HG03135 (cell line): Measurements from ENCODE around the gene WDR27.

Experiments used
- ATAC-seq: cut with Tn5 transposase; IDR thresholded peaks from one replicate; pipeline ENCODE4 v1.9.1; 2021; ENCODE audit warnings: mild to moderate bottlenecking, moderate library complexity; ENCODE audit not compliant: unreplicated experiment

The WDR27 gene

DNA sequence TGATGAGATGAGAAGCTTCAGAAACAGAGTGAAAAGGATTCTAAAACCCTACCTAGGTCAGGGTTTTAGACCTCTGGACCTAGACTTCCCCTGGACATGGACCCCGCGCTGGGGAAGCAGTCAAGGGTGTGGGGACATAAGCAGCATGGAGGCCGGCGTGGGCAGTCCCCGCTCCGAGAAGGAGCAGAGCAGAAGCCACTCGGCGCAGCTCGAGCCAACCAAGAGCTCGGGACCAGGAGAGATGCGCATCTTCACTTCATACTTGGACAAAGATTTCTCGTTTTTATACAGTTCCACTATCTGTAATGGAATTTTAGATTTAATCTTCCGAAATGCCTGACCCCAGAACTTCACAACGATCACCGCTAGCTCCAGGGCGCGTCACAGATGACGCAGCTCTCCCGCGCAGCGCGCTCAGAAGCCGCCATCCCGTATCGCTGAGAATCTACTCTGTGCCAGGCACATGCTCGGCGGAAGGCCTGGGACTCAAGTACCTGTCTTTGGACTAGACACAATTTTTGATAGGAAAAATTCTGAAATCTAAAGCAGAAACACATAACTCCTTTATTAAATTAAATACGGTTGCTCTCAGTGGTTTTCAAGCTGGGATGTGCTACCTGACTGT is 60.3 kb downstream of the WDR27 start:
- ATAC-seq, result no peak

DNA sequence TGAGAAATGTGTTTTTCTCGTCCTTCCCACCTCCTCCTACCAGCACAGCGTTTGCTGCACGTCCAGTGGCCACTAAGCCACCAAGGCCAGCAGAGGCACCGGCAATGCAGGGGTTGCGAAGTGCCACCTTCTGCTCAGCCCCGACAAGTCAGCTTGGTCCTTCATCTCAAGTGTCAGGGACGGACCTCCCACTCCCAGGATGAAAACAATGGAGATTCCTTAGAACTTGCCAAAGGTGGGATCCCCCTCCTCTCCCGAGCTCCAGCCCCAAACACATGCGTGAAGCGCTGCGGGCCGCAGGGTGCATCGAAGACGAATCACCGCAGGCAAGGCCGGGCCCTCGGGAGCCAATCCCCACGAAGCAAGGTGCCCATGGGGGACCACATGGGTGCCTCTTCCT is 60.8 kb downstream of the WDR27 start:
- ATAC-seq, result no peak

DNA sequence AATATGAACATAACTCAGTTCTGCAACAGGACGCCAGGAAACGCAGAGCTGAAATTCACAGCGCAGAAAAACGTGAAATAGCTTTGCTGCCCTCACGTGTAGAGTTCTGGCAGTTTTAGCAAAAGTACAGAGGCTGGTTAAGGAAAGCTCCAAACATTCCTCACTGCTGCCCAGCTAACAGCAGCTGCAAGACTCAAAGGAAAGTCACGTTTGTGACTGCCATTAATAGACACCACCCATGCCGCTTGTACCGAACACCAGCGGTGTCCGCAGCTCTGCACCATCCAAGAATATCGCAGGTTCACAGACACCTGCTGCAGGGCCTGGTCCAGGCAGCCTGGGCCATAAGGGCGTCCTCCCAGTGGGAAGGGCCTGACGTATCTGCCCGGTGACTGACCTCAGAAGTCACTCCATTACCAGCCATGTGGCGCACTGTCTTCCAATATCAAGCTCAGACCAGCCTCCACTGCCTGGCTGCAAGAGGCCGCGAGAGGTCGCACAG is 61.4 kb downstream of the WDR27 start:
- ATAC-seq, result no peak

DNA sequence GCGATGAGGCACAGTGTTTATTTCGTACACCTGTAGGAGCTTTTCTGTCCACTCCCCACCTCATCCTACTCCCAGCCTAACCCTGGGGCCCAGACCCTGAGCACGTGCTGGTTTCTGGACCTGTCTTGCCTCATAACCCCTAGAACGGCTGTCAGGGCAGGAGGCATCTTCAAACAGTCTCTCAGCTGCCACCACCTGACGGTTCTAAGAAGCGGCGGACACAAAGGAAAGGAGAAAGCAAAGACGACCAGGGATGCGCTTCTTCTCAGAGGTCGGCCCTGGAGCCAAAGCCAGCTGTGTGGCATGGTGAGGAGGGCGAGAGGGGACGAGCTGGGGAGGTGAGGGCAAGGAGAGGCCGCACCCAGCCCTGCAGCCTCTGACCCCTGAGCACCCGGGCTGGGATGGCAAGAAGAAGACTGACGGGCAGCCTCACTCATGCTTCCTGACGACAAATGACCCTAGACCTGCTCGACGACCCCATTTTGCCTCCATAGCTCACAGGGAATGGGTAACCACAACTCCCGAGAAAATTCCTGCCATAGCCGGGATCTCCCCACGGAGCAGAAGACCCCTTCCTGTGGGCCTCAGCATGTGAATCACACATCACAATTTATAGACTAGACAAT is 62.1 kb downstream of the WDR27 start:
- ATAC-seq, result no peak

DNA sequence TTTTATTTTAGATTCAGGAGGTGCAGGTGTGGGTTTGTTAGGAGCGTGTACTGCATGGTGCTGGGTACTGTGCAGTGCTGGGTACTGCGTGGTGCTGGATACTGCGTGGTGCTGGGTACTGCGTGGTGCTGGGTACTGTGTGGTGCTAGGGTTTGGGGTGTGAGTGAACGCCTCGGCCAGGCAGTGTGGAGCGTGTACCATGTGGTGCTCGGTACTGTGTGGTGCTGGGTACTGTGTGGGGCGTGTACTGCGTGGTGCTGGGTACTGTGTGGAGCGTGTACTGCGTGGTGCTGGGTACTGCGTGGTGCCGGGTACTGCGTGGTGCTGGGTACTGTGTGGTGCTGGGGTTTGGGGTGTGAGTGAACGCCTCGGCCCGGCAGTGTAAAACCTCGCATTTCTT is 62.9 kb downstream of the WDR27 start:
- no peak for ATAC-seq

DNA sequence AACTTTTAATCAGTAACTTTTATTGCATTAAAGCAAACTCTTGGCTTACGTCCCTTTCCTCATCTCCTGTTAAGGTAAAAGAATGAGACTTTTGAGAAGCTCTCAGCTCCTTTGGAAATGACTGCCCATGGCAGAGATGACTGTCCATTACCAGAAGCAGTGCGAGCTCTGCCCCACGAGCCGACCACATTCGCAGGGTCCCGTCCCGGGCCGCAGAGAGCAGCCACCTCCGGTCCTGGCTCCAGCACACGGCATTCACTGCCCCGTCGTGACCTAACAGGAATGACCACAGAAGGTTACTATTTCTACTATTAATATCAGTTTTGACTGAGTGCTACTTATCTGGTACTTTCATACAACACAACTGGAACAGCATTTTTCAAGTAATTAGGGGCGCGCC is 63.4 kb downstream of the WDR27 start:
- ATAC-seq, result no peak

DNA sequence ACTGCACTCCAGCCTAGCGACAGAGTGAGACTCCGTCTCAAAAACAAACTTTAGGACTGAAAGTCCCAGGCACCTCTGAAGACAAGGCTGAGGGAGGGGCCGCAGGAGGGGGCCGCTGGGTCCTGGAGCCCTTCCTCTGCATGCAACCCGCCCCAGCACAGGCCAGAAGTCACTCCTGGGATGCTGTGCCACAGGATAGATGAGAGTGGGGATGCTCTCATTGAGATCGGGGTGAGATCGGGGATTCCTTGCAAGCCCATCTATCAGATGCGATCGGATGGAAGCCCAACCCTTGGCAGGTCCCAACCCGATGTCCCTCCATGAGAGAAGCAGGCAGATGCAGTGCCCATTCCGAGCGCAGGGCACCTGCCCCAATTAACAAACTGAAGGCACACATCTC is 66.5 kb downstream of the WDR27 start:
- no peak for ATAC-seq

DNA sequence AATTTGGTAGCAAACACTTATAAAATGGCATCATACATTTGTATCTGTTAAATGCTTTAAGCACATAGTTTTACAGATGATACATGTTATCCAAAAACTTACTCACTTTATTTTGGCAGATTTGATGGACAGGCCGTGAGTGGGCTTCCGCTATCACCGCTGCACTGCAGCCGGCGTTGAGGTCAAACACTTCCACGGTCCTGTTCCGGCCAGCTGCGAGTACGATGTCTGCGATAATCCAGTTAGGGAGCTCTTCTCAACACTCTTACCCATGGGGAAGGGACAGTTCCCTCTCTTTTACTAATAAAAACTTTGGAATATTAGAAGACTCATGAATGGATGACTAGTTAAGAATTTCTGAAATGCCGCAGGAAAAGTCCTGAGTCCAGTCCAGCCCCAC is 69.0 kb downstream of the WDR27 start:
- ATAC-seq, result no peak

DNA sequence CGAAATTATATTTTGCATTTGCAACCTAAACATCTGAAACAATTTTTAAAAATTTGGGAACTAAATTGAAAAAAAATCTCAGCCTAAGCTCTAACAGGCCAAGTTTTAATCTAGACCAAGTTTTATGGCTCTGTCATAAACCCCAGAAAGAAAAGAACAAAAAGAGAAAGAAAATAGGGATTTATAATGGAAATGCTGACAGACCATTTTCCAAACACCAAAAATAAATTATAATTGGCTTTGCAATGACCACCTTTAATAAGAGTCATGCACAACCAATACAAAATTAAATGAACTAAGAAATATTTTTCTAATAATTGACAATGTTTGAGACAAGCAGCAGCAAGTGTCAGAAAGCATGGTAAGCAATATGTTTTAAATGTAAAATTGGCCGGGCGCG is 72.6 kb downstream of the WDR27 start:
- ATAC-seq, result no peak

DNA sequence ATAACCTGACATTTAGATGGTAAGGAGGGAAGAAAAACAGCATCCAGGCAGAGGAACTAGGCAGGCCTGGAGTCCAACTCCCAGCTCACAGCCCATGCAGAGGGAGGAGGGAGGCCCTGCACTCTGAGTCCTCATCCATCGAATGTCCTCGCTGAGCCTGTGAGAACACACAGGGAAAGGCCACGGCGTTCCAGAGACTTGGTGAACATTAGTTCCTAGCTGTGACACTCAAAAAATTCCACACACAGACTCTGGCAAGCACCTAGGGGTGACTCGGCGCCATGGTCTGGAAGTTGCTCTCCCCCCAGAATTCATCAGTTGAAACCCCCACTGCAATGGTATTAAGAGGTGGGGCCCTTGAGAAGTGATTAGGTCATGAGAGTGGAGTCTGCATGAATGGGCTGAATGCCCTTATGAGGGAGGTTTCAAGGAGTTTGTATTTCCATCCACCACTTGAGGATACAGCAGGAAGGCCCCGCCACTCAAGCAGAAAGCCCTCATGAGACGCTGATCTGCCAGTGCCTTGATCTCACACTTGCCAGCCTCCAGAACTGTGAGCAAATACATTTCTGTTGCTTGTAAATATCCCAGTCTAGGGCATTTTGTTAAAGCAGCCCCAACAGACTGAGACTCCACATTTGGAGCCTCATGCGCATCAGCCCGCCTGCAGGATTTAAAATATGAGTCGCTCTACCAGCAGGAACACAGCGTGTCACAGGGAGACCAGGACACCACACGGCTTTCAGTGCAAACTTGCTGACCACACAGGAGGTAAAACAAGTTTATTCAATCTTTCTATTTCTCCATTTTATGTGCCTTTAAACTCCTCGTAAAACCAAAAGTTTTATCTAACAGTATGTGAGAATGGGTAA is 73.9 kb downstream of the WDR27 start:
- no peak for ATAC-seq

DNA sequence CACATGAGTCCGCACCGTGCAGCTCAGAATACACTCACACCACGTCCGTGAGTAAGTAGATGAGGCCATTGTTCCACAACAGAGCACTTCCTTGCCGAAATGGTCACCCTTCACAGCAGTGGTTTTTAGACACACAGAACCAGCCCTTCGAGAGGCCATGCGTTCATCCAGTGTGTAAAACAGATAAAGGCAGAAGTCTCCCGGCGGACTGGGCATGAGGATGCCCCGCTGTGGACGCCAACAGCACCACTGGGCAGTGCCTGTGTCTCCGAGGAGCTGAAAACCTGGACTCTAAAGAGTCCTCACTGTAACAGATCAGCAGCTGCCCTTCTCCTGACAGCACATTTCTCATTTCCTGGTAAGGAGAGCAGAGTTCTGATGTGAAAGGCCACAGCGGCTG is 75.2 kb downstream of the WDR27 start:
- ATAC-seq, result no peak

DNA sequence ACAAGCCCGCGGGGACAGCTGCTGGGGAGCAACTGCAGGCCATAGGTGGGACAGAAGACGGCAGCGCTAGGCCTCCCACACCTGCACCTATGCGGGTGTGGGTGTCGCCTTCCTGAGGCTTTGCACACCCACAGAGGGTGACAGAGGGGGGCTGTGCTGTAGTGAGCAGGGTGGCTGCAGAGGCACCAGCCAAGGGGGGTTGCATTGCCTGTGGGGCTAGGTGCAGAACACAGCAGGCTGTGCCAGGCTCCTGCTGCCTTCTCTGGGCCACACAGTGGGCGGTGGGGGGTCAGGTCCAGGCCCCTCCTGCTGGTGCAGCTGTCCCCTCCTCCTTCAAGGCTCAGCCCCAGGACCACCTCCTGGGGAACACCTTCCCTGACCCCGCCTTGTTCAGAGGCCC is 75.7 kb downstream of the WDR27 start:
- no peak for ATAC-seq

DNA sequence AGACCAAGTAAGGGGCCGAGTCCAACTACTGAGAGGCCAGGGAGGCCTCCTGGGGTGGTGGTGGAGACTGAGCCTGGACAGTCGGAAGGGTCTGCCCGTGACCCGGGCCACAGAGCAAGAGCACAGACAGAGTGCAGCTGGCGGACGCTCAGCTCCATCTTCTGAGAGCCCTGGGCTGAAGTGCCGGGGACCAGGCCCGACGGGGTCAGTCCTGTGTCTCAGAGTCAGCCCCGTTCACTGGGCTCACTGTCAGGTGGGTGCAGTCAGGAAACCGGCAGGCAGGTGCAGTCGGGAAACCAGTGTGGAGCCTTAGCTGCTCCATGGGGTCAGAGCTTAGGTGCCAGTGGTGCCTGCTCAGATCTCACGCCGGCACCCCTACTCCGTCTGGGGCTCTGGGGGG is 76.5 kb downstream of the WDR27 start:
- no peak for ATAC-seq

DNA sequence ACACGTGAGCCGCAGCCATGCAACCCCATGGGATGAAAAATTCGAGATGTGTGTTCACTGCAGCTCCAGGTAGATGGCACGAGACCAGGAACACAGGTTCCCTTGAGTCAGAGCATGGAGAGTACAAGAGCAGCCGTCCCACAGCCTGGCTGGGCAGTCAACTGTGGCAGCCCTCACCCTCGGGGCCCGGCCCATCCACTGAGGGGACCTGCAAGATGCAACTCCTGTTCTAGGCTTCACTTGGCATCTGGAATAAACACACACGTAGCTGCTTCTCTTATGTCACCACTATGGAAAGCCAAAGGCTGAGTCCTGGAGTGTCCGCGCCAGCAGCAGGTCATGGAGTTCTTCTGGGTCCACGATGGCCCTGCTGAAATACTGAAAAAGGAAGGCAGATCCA is 77.0 kb downstream of the WDR27 start:
- no peak for ATAC-seq

DNA sequence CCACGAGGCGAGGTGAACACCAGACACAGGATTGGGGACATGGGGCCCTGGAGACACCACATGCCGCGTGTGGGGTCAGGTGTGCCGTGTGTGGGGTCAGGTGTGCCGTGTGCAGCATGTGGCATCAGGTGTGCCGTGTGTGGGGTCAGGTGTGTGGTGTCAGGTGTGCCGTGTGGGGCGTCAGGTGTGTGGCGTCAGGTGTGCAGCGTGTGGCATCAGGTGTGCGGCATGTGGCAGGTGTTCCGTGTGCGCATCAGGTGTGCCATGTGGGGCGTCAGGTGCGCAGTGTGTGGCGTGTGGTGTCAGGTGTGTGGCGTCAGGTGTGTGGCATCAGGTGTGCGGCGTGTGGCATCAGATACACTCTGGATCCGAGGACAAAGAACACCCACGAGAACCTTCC is 77.9 kb downstream of the WDR27 start:
- ATAC-seq, result no peak

DNA sequence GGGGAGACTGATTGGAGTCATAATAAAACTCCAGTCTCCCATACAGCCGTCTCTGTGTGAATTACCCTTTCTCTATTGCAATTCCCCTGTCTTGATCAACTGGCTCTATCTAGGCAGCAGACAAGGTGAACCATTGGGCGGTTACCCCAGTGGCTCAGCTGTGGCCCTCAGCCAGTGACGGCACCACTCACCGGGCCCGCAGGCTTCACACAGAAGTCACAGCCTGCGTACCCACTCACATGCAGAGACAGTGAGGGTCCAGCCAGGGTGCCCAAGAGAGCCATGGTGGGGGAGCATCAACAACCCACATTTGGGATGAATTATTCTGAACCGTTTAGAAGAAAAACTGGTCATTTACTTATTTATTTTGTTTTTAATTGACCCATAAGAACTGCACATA is 78.5 kb downstream of the WDR27 start:
- no peak for ATAC-seq

DNA sequence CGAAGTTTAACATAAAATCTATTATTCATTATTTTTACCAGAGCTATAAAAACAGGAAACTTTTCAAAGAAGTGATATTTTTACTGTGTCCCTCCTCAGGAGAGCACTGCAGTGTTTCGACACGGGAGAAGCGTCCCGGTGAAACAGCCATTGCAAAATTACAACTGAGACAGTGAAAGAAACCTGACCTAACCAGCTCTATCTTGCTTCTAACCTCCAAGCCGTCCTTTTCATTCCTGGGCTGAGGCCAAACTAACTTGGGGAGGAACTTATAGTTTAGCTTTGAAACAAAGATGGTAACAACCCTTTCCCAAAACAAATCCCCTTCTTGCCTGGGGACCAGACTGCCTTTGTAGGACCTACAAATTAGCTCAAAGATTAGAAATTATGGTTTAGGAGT is 79.2 kb downstream of the WDR27 start:
- no peak for ATAC-seq

DNA sequence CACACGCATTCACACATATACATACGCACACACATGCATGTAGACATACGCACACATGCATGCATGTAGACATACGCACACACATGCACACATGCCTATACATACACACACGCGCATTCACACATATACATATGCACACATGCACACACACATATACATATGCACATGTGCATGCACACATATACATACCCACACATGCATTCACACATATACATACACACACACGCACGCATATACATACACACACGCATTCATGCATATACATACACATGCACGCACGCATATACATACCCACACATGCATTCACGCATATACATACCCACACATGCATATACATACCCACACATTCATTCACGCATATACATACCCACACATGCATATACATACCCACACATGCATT is 80.5 kb downstream of the WDR27 start:
- no peak for ATAC-seq

DNA sequence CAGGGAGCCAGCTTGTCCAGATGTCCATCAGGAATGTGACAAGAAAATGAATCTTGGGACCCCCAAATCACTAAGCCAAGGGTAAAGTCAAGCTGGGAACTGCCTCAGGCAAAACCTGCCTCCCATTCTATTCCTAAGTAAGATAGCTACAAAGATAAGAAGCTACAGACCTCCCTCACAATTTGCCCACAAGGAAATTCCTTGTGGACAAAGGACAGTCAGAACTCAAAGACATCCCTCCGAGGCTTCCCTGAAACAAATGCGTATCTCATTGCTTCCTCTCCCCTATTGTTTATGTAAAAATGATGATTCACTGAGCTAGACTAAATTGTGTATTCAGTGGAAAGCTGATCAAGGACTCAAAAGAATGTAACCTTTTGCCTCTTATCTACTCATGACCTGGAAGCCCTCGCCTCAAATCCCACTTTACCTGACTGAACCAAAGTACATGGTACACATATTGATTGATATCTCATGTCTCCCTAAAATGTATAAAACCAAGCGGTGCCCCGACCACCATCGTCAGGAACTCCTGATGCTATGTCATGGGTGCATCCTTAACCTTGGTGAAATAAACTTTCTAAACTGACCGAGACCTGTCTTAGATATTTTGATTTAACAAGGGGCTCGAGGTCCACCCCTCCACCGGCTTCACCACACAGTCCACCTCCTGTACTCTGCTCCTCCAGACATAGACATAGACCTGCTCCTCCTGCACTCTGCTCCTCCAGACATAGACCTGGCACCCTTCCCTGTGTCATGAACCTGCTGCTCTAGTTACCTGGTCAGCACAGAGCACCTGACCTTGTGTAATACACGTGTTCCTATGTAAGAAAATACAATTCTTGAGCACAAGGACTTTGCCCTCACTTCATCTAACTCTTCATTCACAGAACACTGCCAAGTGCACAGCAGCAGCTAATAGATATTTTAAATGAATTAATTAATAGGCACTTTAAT is 81.4 kb downstream of the WDR27 start:
- ATAC-seq, result no peak

DNA sequence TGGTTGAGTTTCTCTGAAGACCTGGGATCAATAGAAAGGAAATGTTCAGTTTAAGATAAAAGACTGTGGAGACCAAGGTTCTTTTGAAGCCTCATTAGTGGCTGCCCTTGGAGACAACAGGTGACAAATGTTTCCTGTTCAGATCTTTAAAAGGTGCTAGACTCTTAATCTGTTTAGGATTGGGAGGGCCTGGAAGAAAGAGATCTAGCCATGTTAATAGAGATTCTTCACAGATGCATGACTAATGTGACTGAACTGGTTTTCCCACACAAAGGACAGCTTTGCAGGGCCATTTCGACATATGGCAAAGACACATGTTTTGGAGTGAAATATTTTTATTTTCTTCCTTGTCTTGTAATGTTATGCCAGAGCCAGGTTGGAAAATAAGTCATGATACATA is 82.2 kb downstream of the WDR27 start:
- no peak for ATAC-seq
